KOPT-K1 (cell line): Measurements from ENCODE around the gene IL31.

ENCODE experiments used
- H3K27ac ChIP-seq: fragments of 200-600 bp; sonication (generic); 2 replicates; pipeline ENCODE4 v1.5.1; 2016; ENCODE audit warnings: antibody characterized with exemption, mild to moderate bottlenecking, low read depth, low read length; ENCODE audit not compliant: poor library complexity, severe bottlenecking
- H3K36me3 ChIP-seq: fragments of 200-600 bp; sonication (generic); 2 replicates; pipeline ENCODE4 v1.5.1; 2017; ENCODE audit warnings: antibody characterized with exemption, mild to moderate bottlenecking, low read length, moderate library complexity; ENCODE audit not compliant: insufficient read depth
- H3K9me3 ChIP-seq: fragments of 200-600 bp; sonication (generic); 2 replicates; pipeline ENCODE4 v1.5.1; 2017; ENCODE audit warnings: antibody characterized with exemption, low read length, mild to moderate bottlenecking; ENCODE audit not compliant: insufficient read depth, poor library complexity, severe bottlenecking

The IL31 gene

GRCh38 chr12:122133192-122133950 lies 40.6 kb downstream of the IL31 start:
- Histone ChIP-seq H3K9me3 (no peaks in the 10 kb centered on the region), H3K36me3 (peaks cover 97% of the 10 kb centered on the region), H3K27ac (no peak overlapping the region)

GRCh38 chr12:122130150-122130549 lies 43.9 kb downstream of the IL31 start:
- Histone ChIP-seq H3K9me3 (no peaks in the 10 kb centered on the region), H3K27ac (no peak overlapping the region), H3K36me3 (peaks cover 92% of the 10 kb centered on the region)

DNA sequence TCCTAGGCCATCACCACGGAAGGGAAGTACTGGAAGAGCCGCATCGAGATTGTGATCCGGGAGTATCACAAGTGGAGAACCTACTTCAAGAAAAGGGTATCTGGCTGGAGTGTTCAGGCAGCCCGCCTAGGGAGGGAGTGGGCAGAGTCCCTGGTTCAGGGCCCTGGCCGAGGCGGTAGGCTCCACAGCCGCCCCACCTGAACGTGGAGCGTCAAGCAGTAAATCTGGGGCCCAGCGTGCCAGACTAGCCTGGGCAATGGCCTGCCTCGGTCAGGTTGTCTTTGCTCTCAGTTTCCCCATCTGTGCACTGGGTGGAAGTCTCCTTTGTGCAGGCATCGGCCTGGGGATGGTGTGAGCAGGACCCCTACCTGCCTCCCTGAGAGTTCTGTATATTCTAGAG lies 44.9 kb downstream of the IL31 start:
- H3K36me3 ChIP-seq = peaks cover 82% of the 10 kb centered on the region
- H3K9me3 ChIP-seq = no peaks in the 10 kb centered on the region
- H3K27ac ChIP-seq = no peak overlapping the region

DNA sequence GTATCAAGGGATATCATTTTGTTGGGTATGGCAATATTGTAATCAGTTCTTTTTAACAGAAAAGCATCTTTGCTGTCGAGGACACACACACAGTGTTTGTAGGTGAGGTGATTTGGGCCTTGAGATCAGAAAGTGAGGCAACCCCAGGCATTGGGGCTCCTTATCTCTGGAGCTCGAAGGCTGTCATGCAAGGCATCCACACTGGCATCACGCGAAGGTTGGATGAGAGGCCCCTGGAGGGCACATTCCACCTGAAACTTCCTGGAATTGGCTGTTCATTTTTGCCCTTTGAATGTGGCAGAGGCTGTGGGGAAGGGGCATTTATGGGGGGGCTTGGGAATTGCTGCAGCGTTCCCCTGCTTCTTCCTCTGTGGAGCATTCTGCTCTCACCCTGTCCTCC lies 45.5 kb downstream of the IL31 start:
- no peak overlapping the region for H3K27ac ChIP-seq
- no peaks in the 10 kb centered on the region for H3K9me3 ChIP-seq
- peaks cover 75% of the 10 kb centered on the region for H3K36me3 ChIP-seq

GRCh38 chr12:122127839-122128238 lies 46.2 kb downstream of the IL31 start:
- H3K9me3 ChIP-seq = no peaks in the 10 kb centered on the region
- no peak overlapping the region for H3K27ac ChIP-seq
- peaks cover 69% of the 10 kb centered on the region for H3K36me3 ChIP-seq

- no peak overlapping the region for H3K27ac ChIP-seq
- H3K9me3 ChIP-seq = no peaks in the 10 kb centered on the region
- H3K36me3 ChIP-seq = peaks cover 60% of the 10 kb centered on the region
Observed at GRCh38 chr12:122126713-122127597, 47.1 kb downstream of the IL31 start.

DNA sequence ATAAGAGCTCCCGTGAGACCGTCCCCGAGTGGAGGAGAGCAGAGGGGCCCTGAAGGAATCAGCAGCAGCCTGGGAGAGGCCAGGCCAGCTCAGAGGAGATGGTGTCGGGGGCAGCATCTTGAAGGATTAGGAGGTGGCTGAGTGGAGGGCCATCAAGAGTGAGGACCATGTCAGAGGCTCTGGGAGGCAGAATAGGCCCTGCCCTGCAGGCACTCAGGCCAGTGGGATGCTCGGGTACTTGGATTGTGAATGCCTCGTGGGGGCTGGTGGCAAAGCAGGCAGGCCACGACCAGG lies 47.7 kb downstream of the IL31 start:
- no peak overlapping the region for H3K27ac ChIP-seq
- H3K9me3 ChIP-seq = no peaks in the 10 kb centered on the region
- peaks cover 53% of the 10 kb centered on the region for H3K36me3 ChIP-seq

GRCh38 chr12:122125452-122126341 lies 48.3 kb downstream of the IL31 start:
- H3K36me3 ChIP-seq = peaks cover 47% of the 10 kb centered on the region
- no peaks in the 10 kb centered on the region for H3K9me3 ChIP-seq
- H3K27ac ChIP-seq = no peak overlapping the region

GRCh38 chr12:122124370-122124769 lies 49.7 kb downstream of the IL31 start:
- Histone ChIP-seq H3K9me3 (no peaks in the 10 kb centered on the region), H3K36me3 (peaks cover 34% of the 10 kb centered on the region), H3K27ac (no peak overlapping the region)

- H3K36me3 ChIP-seq = peaks cover 28% of the 10 kb centered on the region
- no peak overlapping the region for H3K27ac ChIP-seq
- no peaks in the 10 kb centered on the region for H3K9me3 ChIP-seq
Observed at GRCh38 chr12:122123761-122124145, 50.3 kb downstream of the IL31 start.

- peaks cover 22% of the 10 kb centered on the region for H3K36me3 ChIP-seq
- peak overlapping the region; percentile 38 for H3K27ac ChIP-seq
- H3K9me3 ChIP-seq = no peaks in the 10 kb centered on the region
Observed at GRCh38 chr12:122123051-122123760, 50.8 kb downstream of the IL31 start.
